ENCODE measurements around the gene GBX2.

GBX2 gene

DNA sequence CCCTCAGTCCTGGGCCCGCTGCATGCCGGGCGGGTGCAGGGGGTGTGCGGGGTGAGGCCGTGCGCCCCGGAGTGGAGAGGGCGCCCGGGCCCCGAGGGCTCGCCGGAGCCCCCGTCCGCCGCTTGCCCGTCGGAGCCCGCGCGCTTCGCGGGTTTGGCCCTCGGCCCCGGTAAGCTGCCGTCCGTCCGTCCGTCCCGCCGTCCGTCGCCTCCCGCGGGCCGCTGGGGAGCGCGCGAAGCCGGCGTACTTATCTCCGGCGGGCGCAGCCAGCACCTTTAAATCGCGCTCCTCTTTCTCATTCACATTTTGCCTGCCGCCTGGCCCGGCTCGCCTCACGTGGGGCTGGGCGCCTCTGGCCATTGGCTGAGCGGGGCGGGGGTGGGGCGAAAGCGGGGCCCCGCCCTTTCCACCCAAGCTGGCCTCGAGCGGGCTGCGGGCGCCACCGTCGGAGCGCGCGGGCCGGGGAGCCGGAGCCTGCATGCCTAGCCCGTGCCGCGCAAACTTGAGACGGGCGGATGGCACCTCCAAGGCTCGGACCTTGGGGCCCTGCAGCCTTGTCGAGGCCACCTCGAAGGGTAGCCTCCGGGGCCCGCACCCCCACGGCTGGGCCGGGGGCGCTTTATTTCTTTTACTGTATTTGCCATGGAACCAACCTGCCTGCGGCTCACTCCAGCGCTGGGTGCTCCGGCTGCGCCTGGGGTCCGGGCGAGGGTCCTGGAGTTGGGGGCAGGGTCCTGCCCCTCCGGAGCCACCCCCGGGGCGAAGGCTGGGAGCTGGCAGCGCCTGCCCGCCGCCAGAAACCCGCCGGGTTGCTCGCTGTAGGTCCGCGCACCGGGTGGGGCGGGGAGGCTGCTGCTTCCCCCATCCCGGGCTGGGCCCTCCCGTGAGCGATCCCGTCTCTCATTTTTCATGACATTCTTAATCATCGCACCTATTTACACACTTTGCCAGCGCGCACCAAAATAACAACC lies at the start of gene GBX2:
GBX2 (minus strand) TSS at position 277 of the 971 bp plus-strand sequence. CDS start 415 bp downstream, outside the sequence.
- DNase-seq (ENCODE audit: low spot score): peak; percentile 86

DNA sequence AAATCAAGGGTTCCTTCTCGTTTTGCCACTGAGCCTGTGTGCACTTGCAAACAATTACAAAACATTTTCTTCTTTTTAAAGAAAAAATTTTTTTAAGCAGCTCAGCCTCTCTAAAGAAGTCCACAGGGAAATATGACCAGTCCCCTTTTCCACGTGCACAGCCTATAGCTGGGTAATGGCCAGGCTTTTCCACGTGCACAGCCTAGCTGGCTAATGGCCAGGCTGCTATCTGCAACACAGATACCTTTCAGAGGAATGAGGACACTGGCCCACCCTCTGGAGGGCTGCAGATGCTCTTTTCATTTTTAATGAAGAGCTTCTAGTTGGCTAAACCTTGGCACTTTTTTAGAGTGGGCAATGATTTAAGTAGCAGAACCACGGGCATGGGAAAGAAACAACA lies 49.7 kb upstream of the GBX2 start:
- no peak for DNase-seq (ENCODE audit: low spot score)

DNA sequence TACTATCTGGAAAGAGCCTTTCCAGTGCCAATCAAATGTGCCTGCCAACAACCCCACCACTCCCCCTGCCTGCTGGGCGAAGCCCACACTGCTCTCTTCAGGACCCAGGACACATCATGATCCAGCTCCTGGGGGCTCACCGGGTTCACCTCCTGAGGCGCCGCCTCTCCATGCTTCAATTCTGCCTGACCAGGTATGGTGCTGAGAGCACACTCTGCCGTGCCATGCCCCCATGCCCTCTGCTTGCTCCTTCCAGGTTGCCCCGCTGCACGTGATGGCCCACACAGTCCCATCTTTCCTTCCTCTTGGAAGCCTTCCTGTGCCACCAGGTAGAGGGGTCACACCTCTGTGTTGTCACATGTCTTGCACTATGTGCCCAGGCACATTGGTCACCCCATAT lies 48.5 kb upstream of the GBX2 start:
- DNase-seq (ENCODE audit: low spot score): no peak

DNA sequence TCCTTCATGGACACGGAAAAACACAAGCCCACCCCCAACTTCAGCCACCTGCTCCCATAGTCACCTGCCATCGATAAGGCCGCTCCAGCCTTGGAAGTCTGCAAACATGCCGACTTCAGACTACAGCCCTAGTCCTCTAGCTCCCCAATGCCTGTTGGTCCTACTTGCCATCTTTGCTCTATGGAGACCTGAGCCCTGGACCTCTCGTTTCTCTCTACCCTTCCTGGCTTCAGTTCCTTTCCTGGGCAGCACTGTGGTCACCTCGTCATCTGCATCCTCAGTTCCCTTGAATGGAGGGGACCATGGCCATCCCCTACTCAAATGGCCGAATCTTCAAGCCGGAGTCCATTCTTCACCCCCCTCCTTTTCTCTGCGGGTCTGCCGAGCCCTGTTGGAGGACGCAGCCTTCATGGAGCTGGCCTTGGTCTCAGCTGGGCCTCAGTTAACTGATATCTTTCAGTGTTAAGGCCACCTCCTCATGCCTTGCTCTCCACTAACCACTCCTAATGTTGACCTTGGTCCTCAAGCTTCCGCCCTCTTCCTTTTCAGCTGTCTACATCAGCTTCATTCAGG lies 47.7 kb upstream of the GBX2 start:
- no peak for DNase-seq (ENCODE audit: low spot score)

DNA sequence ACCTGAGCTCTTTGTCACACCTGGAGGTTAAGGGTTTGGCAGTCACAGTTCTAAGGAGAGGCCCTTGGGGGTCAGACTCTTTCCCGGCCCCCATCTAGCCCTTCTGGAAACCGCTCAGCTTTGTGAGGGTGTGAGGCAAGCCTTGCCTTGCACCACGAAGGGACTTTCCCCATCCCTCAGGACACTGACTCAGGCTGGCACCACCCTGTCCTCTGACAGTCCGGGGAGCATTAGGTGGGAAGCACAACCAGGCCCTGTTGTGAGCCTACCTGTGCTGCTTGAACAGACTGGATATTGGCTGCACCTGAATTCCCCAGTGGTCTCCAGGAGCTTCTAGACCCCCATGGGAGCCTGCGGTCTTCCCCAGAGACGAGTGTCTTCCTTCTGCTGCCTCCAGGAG lies 47.0 kb upstream of the GBX2 start:
- DNase-seq (ENCODE audit: low spot score): no peak

DNA sequence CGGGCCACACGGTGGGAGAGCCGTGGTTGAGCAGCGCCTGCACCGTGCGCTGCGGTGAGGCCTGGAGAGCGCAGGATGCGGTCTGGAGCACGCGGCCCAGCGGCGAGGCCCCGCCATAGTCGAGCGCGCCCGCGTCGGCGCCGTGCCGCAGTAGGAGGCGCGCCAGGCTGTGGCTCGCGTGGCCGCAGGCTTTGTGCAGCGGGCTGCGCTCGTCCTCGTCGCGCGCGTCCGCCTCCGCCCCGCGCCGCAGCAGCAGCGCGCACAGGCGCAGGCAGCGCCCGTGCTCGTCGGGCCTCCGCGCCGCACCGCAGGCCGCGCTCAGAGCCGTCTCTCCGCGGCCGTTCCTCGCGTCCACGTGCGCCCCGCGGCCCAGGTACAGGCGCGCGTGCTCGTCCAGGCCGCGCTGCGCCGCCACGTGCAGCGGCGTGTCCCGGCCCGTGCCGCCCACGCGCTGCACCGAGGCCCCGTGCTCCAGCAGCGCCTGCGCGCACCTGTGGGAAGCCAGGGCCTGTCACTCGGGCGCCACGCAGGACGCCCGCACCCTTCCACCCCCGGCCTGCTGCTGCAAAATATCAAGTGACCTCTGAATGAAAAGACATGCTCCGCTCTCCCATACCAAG lies 46.3 kb upstream of the GBX2 start:
- no peak for DNase-seq (ENCODE audit: low spot score)

DNA sequence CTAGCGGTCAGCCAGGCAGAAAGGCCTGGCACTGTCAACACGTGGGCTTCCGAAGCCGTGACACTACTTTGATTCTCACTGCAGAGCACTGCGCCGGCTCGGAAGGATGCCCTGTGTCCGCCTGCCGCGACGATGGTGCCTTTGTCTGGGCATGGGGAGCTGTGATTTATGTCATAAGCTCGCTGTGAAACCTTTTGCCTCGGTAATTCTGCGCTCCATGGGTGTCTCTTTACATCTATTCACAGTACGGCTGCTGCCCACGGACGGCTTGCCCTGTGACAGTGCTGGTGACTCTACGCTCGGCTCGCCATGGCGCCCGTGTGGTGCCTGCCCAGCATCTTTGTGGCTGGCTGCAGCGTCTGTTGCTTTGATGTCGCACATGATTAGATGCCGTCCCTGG lies 43.1 kb upstream of the GBX2 start:
- no peak for DNase-seq (ENCODE audit: low spot score)

DNA sequence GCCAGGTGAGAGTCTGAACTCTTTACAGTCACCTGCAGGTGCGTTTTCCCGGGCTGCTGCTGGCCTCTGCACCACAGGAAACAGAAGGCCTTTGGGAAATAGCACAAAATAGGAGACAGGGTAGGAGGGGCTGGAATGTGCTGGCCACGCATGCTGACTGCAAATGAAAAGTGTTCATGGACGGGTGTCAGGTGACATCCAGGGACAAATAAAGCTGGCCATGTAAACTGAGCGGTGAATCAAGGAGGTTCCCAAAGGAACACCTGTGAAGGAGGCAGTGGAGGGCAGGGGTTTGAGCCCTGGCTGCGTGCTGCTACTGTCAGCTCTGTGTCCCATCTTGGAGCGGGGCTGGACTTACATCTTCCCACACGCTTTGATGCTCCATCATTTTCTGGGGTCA lies 42.4 kb upstream of the GBX2 start:
- DNase-seq (ENCODE audit: low spot score): no peak

DNA sequence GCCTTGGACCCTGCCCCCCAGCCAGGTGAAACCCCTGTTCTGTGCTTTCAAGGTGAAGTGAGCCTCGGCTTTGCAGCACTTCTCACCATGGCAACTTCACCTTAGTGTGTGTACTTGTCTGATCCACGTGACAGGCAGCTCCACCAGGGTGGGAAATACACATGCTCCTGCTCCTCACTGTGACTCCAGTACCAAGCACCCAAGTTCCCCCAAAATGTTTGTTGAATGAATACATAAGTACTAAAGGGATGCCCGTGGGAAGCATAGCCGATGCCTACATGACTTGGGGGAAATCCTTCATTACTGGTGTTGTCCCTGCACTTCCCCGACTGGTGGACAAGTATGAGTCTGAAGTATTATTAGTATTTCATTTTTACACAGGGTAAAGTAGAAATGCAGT lies 41.8 kb upstream of the GBX2 start:
- DNase-seq (ENCODE audit: low spot score): no peak

DNA sequence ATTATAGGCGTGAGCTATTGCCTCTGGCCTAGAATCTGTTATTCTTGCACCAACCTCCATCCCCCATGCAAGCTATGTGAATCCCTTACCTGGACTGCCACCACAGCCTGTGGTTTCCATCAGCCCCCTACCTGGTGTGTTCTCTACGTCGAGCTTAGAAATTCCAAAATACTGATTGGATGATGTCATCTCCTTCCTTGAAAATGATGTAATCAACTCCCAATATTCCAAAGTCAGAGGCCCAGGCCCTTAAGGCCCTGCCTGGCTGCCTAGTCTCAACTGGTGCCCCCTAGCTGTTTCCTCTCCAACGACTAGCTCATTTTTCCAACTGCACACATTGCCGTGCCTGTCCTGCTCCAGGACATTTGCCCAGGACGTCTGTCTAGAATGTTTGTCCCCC lies 41.3 kb upstream of the GBX2 start:
- DNase-seq (ENCODE audit: low spot score): no peak

DNA sequence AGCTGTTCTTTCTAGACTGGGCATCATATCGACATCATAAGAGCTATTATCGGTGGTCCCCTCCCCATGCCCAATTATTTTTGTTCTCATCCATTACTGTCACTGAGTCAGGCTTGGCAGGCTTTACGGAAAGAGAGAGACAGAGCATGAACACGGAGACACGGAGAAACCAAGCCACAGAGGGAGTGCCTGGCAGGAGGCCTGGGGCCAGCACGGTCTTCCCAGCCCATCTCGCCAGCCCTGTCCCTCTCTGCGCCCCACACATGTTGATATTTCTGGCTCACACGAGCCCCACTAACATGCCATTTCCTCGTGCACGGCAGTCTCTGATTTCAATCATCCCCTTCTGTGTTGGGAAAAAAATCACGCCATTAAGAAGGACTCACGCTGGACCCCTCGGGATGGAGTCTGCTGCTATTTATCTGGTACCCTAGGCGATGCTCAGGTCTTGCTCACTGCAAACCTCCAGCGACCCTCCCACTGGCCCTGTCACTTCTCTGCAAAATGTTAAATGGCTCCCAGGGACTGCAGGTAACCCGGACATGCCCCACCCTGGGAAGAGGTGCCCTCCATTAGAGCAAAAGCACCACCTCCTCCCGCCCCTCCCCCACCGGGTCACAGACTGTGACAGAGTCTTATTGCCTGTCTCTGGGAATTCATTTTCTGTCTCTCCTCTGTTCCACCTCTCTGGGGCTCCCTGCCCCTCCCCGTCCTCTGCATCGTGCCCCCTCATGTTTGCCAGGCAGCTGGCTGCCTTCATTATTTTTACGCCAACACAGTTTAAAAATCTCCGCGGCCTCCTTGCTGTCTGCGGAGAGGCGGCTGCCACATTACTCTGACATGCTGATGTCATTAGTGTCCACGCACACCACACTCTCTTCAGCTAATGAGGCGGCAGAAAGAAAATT lies 40.1 kb upstream of the GBX2 start:
- DNase-seq (ENCODE audit: low spot score): no peak

DNA sequence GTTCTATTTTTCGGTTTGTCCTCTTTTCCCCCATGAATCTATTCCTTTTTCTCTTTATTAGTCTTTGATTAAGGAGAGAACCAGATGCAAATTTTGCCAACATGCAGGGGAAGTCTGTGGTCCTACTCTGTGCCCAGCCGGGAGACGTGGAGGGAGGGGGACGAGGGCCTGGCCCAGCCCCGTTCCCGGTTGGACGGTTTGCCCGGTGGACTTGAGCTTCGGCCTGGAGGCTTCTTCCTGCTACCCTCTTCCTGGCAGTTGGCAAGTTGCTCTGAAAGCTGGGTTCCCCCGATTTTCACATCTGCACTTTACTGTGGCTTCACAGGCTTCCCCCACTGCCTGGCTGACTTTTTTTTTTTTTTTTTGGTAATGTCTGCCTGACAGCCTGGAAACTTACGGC lies 39.3 kb upstream of the GBX2 start:
- DNase-seq (ENCODE audit: low spot score): no peak

DNA sequence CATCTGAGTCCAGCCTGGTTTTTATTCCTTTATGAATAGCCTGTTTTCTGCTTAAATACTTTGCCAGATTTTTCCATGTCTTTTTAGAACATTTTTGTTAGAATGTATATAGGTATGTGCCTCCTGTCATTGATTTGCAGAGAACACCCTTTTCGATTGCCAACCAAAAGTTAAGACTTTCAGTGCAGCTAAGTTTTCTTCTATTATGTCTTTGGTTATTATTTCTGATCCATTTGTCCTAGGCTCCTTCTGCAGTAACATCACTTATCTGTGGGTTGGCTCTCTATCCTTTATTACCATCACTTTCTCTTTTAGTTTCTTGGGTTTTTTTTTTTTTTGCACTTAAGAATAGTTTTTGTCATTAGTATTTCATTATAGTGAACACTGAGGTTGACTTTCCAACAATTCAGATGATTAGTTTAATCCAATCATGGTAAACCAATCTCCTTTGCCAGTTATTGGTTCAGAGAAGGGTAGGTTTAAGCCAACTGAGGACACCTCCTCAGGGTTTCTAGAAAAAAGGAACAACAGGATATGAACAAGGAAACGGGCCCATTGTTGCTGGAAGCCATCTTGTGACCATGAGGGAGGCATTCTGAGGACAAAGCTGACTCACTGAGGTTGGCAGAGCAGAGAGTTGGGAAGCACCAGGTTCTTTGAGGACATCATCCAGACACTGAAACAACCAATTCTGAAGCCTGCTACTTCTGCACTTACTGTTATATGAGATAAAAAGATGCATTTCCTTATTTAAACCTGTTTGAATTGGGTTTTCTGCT lies 37.9 kb upstream of the GBX2 start:
- no peak for DNase-seq (ENCODE audit: low spot score)

DNA sequence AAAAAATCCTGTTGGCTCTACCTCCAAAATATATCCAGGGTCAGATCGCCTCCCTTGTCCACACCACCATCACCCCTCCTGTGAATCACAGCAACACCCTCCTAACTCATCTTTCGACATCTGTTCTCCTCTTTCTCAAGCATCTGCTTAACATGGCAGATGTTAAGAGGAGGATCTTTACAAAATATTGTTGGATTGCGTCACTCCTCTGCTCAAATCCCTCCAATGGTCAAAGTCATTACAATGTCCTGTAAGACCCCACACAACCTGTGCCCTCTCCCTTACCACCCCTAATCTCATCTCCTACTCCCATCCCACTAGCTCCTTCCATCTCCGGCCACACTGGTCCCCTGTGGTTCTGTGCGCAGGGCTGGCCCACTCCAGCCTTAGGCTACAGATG lies 36.8 kb upstream of the GBX2 start:
- no peak for DNase-seq (ENCODE audit: low spot score)

DNA sequence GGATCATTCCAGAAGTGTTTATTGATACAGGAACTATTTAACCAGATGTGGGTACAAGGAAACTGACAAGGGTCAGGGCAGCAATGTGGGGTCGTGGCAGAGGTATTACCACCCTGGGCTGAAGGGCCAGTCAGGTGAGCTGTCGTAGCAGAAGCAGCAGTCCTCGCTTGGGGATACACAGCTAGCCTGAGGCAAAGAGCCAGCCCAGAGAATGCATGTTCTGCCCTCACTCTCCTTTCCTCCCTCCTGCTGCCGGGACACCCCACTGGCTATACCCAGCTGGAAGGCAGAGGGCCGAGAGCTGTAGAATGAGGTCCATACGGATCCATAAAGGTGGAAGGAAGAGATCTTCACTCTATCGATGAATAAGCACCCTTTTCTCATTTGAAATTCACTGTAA lies 32.2 kb upstream of the GBX2 start:
- no peak for DNase-seq (ENCODE audit: low spot score)

DNA sequence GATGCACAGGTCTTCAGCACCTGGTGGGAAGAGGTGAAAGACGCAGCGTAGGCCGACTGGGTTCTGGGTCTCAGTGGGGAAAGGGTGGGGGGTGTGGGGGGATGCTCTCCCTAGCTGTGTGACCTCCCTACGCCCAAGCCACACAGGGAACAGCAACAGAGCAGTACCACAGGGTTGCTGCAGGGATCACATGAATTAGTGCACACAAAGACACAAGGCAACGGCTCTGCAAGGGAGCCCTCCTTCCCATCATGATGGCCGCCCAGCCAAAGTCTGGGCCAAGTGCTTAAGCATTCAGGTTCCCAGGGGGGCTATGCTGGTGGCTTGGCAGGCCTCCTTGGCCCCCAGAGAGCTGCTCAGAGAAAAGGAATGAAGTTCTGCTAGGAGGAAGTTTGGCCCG lies 28.2 kb upstream of the GBX2 start:
- no peak for DNase-seq (ENCODE audit: low spot score)

DNA sequence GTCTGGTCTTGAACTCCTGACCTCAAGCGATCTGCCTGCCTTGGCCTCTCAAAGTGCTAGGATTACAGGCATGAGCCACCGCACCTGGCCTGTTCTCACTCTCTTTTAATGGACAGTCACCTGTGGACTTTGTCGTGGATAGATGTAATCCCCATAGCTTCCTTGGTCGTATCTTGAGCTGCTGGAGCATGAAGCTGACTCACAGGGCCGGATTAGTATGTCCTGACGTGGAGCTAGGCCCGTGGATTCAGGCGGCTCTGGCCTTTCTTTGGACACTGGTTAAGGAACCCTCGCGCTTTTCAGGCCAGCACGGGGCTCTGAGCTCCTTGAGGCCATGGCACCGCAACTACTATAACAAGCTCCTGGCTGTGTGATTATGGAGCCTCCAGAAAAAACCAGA lies 27.5 kb upstream of the GBX2 start:
- no peak for DNase-seq (ENCODE audit: low spot score)

DNA sequence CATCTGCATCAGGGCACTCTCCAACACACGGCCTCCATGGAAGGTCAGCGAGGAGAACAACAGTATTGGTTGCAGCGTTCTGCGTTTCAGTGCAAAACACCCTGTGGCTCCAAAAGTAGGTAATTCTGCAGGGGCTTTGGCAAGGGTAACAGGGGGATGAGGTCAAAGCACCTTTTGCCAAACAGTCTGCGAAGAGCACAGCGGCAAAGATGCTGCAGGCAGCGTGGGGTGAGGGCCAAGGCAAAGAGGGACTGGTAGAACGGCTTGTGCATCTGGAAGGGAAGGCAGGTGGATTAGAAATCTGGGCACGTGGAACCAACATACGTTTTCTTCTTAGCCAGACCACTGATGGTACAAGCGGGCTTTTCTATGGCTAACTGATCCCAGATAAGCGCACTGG lies 26.6 kb upstream of the GBX2 start:
- DNase-seq (ENCODE audit: low spot score): no peak

DNA sequence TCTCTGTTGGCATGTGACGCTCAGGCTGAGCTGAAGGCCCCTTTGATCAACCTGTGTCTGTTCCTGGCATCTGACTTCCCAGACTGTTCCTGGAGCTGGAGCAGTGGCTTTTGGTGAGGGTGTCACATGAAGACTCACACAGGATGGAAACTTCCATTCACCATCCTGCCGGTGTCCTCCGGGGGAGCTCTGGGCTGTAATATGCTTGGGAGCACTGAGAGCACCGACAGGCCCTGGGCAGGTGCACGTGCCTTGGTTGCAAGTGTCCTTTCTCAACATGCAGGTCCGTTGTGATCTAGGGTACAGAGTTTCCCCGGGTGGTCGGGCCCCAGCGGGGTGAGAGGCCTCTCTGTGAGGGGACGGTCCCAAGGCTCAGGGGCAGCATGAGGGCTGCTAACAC lies 24.8 kb upstream of the GBX2 start:
- DNase-seq (ENCODE audit: low spot score): no peak

DNA sequence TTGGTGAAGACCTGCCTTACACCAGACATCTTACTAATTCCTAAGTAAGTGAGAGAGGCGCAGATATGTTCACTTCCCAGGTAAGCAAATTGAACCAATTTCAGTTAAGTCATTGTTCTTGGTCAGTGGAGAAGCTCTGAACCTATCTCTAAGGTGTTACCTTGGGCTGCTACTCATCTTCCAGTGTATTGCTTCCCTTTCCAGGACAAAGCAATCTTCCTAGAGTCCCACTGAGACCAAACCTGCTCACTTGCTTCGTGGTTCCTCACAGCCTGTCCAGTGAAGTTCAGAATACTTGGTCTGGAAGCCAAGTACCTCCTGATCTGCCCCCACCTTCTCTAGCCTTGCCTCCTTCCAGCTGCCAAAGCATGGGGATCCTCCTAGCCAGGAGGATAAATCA lies 22.5 kb upstream of the GBX2 start:
- DNase-seq (ENCODE audit: low spot score): no peak

DNA sequence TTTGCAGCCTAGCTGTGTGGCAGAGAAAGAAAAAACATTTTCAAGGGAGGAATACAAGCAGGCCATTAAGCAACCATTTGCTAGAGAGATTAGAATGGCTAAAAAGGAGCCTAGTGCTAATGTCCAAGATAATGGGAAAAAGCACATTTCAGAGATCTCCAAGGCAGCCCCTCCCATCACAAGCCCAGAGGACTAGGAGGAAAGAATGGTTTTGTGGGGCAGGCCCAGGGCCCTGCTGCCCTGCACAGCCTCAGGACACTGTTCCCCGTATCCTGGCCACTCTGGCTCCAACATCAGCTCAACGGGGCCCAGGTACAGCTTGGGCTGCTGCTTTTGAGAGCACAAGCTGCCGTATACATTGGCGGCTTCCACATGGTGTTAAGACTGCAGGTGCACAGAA lies 16.5 kb upstream of the GBX2 start:
- no peak for DNase-seq (ENCODE audit: low spot score)

Measured in GM03348 (cell line).